HEK293T (cell line): ENCODE measurements around the gene CIZ1.

Experiments used
- CTCF ChIA-PET: fragments of 350-600 bp; formaldehyde crosslinking; extraction: SDS; loops from one replicate; lab custom pipeline; 2021; ENCODE audit warnings: antibody characterized with exemption, inconsistent platforms; lab: Yijun Ruan, JAX
- POLR2A ChIA-PET: fragments of 350-600 bp; formaldehyde crosslinking; extraction: SDS; loops from one replicate; lab custom pipeline; 2020; ENCODE audit warnings: antibody characterized with exemption, inconsistent platforms; lab: Yijun Ruan, JAX
- DNase-seq: peaks from one replicate; pipeline ENCODE4 v3.0.0; 2012; ENCODE audit warnings: mixed read lengths; ENCODE audit errors: extremely low spot score
- ARNT ChIP-seq: fragments of 450-650 bp; IDR thresholded peaks from 2 replicates; pipeline ENCODE4 v1.6.1; 2017; ENCODE audit warnings: mild to moderate bottlenecking
- BHLHE40 ChIP-seq: fragments of 450-650 bp; IDR thresholded peaks from 2 replicates; pipeline ENCODE4 v1.6.1; 2016; ENCODE audit warnings: mild to moderate bottlenecking, moderate library complexity, borderline replicate concordance
- CTBP1 ChIP-seq: fragments of 450-650 bp; IDR thresholded peaks from 2 replicates; pipeline ENCODE4 v1.6.1; 2016; ENCODE audit warnings: borderline replicate concordance
- ELF4 ChIP-seq: fragments of 450-650 bp; IDR thresholded peaks from 2 replicates; pipeline ENCODE4 v1.6.1; 2017; ENCODE audit warnings: antibody characterized with exemption
- FOXA1 ChIP-seq: fragments of 450-650 bp; IDR thresholded peaks from 2 replicates; pipeline ENCODE4 v1.6.1; 2016; ENCODE audit warnings: mild to moderate bottlenecking
- FOXK2 ChIP-seq: fragments of 450-650 bp; IDR thresholded peaks from 2 replicates; pipeline ENCODE4 v1.6.1; 2016; ENCODE audit warnings: mild to moderate bottlenecking
- FOXM1 ChIP-seq: fragments of 450-650 bp; IDR thresholded peaks from 2 replicates; pipeline ENCODE4 v1.6.1; 2017; ENCODE audit warnings: mild to moderate bottlenecking, borderline replicate concordance
- HDGF ChIP-seq: fragments of 450-650 bp; IDR thresholded peaks from 2 replicates; pipeline ENCODE4 v1.6.1; 2017; ENCODE audit warnings: antibody characterized with exemption, borderline replicate concordance
- L3MBTL2 ChIP-seq: fragments of 450-650 bp; conservative IDR thresholded peaks from 2 replicates; pipeline ENCODE4 v1.6.1; 2016; ENCODE audit warnings: mild to moderate bottlenecking
- LEF1 ChIP-seq: fragments of 450-650 bp; IDR thresholded peaks from 2 replicates; pipeline ENCODE4 v1.6.1; 2017; ENCODE audit warnings: mild to moderate bottlenecking, borderline replicate concordance
- NFRKB ChIP-seq: fragments of 450-650 bp; IDR thresholded peaks from 2 replicates; pipeline ENCODE4 v1.6.1; 2016; ENCODE audit warnings: mild to moderate bottlenecking, moderate library complexity
- PKNOX1 ChIP-seq: fragments of 450-650 bp; IDR thresholded peaks from 2 replicates; pipeline ENCODE4 v1.6.1; 2016
- SP1 ChIP-seq: fragments of 450-650 bp; IDR thresholded peaks from 2 replicates; pipeline ENCODE4 v1.6.1; 2017
- SUZ12 ChIP-seq: fragments of 450-650 bp; IDR thresholded peaks from 2 replicates; pipeline ENCODE4 v1.6.1; 2016; ENCODE audit warnings: mild to moderate bottlenecking
- TARDBP ChIP-seq: fragments of 450-650 bp; IDR thresholded peaks from 2 replicates; pipeline ENCODE4 v1.6.1; 2016
- ZNF384 ChIP-seq: fragments of 450-650 bp; IDR thresholded peaks from 2 replicates; pipeline ENCODE4 v1.6.1; 2016

CIZ1 gene

DNA sequence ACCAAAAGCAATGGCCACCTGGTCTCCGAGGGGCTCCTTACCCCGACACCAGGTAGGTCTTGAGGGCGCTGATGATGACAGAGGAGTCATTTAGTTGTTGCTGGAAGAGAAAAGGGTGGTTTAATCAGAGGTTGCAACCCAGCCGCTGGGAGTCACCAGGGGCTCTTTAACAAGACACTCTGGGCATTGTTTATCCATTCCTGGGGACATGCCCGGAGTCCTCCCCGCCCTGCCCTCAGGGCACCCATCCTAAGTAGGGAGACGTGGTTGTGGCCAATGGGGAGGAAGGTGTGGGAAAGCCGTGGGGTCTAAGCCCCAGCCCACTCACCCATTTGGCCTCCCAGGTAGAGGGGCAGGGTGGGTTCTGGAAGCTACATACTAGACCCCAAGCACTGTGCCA is 66.9 kb downstream of the CIZ1 start:
- no peak for DNase-seq
- CTCF ChIA-PET, result interaction anchor here (0.6 to 1.5 kb wide), 12 partner anchors 8 to 185 kb away, joined by 3 to 9 read pairs (median 3); no protein-coding TSS in a partner anchor
- TF ChIP-seq LEF1, result no peak
- 0 out of 2 replicates have a peak, but pooled peaks have one; percentile 7 for TF ChIP-seq HDGF
- POLR2A ChIA-PET, result interaction anchor here (1.1 to 2.2 kb wide), 2 partner anchors 35 to 58 kb away, joined by 3 to 10 read pairs; partner anchors contain the start of gene NAIF1

DNA sequence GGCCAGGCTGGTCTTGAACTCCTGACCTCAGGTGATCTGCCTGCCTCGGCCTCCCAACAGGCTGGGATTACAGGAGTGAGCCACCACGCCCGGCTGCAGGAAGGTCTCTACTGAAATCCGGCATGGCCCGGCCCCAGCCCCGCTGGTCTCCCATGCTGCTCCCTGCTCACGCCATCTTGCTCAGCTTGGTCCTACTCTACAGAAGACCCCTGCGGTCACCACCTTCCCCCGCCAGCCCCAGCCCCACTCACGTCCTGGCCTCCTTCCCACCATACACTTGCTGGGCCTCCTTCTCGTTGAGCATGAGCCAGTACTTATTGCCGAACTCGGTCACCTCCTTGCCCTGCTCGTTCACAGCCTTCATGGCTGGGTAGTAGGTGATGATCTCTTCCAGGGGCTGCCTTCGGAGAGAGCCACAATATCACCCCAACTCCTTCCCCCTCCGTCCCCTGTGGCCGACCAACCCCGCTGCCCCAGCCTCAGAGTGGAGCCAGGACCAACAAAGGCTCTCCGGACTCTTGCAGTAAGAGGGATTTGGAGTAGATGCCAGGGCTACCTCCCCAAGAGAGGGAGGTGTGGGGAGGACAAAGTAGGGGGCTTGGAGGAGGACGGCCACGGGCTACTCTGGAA is 67.8 kb downstream of the CIZ1 start:
- ChIA-PET CTCF (interaction anchor here (1.2 kb wide), 1 partner anchor 13 kb away, joined by 4 read pairs; no protein-coding TSS in a partner anchor), POLR2A (no interaction called here)
- no peak for DNase-seq
- TF ChIP-seq ARNT (no peak), FOXA1 (no peak), HDGF (no peak), SUZ12 (no peak), LEF1 (no peak), NFRKB (no peak), ELF4 (no peak), BHLHE40 (no peak), FOXM1 (no peak), TARDBP (no peak), ZNF384 (no peak), PKNOX1 (no peak), CTBP1 (no peak), SP1 (no peak), FOXK2 (no peak), L3MBTL2 (no peak)

DNA sequence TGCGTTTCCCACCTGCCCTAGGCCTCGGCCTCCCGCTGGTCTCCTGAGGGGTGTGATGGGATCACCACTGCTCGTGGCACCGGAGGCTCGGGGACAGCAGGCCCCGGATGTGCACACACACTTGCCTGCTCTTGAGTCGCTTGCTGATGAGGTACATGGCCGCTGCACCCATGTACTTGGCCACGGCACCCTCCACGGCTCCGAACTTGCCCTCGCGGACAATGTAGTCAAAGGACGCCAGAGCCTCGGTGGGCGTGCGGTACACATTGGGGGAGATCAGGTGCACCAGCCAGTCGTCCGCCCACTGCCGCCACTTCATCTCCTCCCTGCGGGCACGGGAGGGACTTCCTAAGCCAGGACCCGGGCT is 68.6 kb downstream of the CIZ1 start:
- DNase-seq, result no peak
- ChIA-PET CTCF (no interaction called here), POLR2A (no interaction called here)
- TF ChIP-seq CTBP1 (no peak), BHLHE40 (no peak), NFRKB (no peak), FOXA1 (no peak), PKNOX1 (no peak), L3MBTL2 (no peak), TARDBP (no peak), ZNF384 (no peak), ELF4 (no peak), SUZ12 (no peak), FOXM1 (no peak), HDGF (no peak), LEF1 (no peak), ARNT (no peak), SP1 (no peak)

DNA sequence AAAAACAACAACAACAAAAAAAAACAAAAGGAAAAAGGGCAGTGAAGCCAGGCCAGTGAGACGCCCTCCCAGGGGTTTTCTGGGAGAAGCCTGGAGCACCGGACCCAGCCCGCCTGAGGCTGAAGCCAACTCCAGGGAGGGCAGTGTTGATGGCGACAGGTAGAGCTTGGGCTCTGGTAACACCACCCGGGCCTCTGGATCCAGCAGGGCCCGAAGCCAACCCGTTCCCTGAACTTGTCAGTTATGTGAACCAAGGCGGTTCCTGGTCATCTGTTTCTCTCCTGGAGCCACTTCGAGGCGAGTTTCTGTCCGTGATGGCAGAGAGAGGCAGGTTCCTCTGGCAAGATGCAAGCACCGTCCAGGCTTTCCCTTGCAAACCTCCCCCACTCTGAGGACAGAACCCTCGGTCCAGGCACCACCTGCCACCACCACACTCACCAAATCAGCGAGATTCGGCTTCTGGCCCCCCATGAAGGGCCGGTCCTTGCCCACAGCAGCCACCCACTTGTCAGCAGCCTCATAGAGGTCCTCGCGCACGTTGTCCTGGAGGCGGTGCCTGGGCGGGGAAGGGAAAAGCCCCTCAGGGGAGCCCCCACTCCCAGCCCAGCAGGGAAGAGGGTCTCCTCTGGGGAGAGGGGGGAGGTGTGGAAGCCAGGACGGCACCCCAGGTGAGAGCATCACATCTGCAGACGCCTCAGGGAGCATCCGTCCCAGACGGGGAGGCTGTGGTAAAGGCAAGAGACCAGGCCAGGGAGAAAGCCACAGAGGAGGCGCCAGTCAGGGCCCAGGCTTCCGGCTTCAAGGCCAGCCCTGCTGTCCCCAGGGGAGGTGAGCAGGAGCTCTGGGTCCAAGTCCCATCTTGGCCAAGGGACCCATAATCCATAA is 69.2 kb downstream of the CIZ1 start:
- ChIA-PET POLR2A (no interaction called here), CTCF (no interaction called here)
- no peak for DNase-seq
- TF ChIP-seq FOXM1, result no peak
- no peak for TF ChIP-seq BHLHE40
- TF ChIP-seq ZNF384, result no peak
- TF ChIP-seq L3MBTL2, result no peak

- POLR2A ChIA-PET, result no interaction called here
- TF ChIP-seq CTBP1 (no peak), FOXK2 (no peak)
- CTCF ChIA-PET, result no interaction called here
- no peak for DNase-seq
Measured at GRCh38 chr9:128121466-128121810, 69.9 kb downstream of the CIZ1 start.

DNA sequence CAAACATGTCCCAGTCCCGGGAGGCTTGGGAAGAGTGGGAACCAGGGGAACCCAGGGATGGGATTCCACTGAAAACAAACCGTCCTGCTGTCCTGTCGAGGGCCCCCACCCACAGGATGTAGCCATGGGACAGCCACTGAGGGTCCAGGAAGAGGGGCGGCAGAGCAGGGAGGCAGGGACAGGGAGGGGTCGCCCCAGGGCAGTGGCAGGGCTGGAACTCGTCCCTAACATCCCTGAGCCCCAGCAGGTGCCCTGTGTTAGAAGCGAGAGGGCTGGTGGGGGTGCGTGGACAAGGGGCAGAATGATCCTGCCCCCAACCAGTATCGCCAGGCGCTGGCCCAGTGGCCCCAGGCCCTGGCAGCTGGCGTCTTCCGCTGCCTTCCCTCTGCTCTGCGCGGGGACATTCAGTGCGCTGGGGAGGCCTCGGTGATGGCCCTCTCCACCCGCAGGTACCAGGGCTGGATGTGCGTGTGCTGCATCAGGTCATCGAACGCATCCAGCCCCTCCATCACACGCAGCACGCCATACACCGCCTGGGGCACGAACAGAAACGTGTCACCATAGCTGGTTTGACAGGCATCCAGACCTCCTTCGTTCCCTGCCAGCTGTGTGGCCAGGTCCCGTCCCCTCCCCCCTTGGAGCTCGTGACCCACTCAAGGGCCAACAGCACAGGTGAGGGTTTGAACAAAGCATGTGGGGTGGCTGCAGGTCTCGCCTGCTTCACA is 70.5 kb downstream of the CIZ1 start:
- TF ChIP-seq FOXA1 (no peak), ELF4 (no peak), NFRKB (no peak), FOXM1 (no peak), SUZ12 (no peak), PKNOX1 (no peak), L3MBTL2 (no peak), TARDBP (no peak), CTBP1 (no peak), BHLHE40 (no peak), ARNT (no peak)
- DNase-seq, result no peak
- CTCF ChIA-PET, result interaction anchor here (0.8 kb wide), 1 partner anchor 29 kb away, joined by 4 read pairs; no protein-coding TSS in a partner anchor

More for the DNA sequence above, 70.5 kb downstream of the CIZ1 start:
- POLR2A ChIA-PET, result no interaction called here
